Tibial nerve (tissue), 4 donors: ENCODE measurements around the gene TBX15.

Source experiments
- EP300 ChIP-seq, 2 donors: sonication (generic); formaldehyde crosslinking; IDR thresholded peaks; one replicate each; pipeline ENCODE4 v1.6.1; 2017; ENCODE audit warnings: antibody characterized with exemption in 2 of 2, mild to moderate bottlenecking in 1 of 2
- POLR2A ChIP-seq, 2 donors: fragments of 450-650 bp; IDR thresholded peaks; one replicate each; pipeline ENCODE4 v1.6.1; 2017; ENCODE audit warnings: antibody characterized with exemption in 2 of 2, mild to moderate bottlenecking in 2 of 2, moderate library complexity in 2 of 2
- TF ChIP-seq, protein P1 (sequence below), 5 experiments: fragments of 200-600 bp in 3 of 5; fragments of 450-650 bp in 2 of 5; sonication (generic) in 3 of 5; IDR thresholded peaks; one replicate each; pipeline ENCODE4 v1.5.1; 2016 to 2019; ENCODE audit warnings: antibody characterized with exemption in 5 of 5, mild to moderate bottlenecking in 3 of 5, moderate library complexity in 2 of 5

DNA sequence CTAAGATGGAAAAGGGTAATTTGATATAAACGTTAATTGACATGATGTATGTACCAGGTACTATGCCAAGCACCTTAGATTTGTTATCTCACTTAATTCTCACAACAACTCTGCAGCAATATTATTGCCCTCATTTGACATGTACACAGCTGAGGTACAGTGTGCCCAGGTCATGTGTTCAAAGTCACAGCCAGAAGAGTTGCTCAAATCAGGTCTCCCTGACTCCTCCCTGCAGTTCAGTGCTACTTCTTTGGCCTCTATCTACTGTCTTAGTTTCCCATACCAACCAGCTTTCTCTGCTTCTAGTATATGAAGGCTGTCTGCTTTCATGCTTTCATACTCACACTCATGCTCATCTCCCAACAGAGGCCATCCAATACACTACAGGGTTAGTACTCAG is 15.1 kb downstream of the TBX15 start:
- TF ChIP-seq, protein P1, sequence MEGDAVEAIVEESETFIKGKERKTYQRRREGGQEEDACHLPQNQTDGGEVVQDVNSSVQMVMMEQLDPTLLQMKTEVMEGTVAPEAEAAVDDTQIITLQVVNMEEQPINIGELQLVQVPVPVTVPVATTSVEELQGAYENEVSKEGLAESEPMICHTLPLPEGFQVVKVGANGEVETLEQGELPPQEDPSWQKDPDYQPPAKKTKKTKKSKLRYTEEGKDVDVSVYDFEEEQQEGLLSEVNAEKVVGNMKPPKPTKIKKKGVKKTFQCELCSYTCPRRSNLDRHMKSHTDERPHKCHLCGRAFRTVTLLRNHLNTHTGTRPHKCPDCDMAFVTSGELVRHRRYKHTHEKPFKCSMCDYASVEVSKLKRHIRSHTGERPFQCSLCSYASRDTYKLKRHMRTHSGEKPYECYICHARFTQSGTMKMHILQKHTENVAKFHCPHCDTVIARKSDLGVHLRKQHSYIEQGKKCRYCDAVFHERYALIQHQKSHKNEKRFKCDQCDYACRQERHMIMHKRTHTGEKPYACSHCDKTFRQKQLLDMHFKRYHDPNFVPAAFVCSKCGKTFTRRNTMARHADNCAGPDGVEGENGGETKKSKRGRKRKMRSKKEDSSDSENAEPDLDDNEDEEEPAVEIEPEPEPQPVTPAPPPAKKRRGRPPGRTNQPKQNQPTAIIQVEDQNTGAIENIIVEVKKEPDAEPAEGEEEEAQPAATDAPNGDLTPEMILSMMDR (IDR thresholded peaks at IDR 0.05): no peak
- no peak for TF ChIP-seq POLR2A (IDR thresholded peaks at IDR 0.05)
- TF ChIP-seq EP300 (IDR thresholded peaks at IDR 0.05): no peak
